Stimulated activated effector memory CD8-positive, alpha-beta T cell treated with anti-CD3 and anti-CD28 coated beads, Interleukin-12 subunit alpha, Interleukin-12 subunit beta, amount 100 ng/mL, for 72 hours (primary cell): ENCODE results near the gene IGF1.

Source experiments
- ATAC-seq: fragments of 150-1000 bp; cut with Tn5 transposase; 2 replicates; pipeline ENCODE4 v1.10.0; 2021
- DNase-seq, 2 donors: peaks; one replicate each; pipeline ENCODE4 v3.0.0; 2021 to 2022; ENCODE audit warnings: low spot score in 2 of 2
- H3K27ac Mint-ChIP-seq: one replicate; pipeline ENCODE4 v1.8.0; 2022; ENCODE audit warnings: mild to moderate bottlenecking, mixed read lengths
- H3K36me3 Mint-ChIP-seq: one replicate; pipeline ENCODE4 v1.8.0; 2022; ENCODE audit warnings: mild to moderate bottlenecking, mixed read lengths
- H3K4me1 Mint-ChIP-seq: one replicate; pipeline ENCODE4 v1.8.0; 2022; ENCODE audit warnings: mixed read lengths
- H3K4me3 Mint-ChIP-seq: one replicate; pipeline ENCODE4 v1.8.0; 2022; ENCODE audit warnings: mild to moderate bottlenecking, mixed read lengths
- H3K9me3 Mint-ChIP-seq: one replicate; pipeline ENCODE4 v1.8.0; 2022; ENCODE audit warnings: mixed read lengths

IGF1 gene

DNA sequence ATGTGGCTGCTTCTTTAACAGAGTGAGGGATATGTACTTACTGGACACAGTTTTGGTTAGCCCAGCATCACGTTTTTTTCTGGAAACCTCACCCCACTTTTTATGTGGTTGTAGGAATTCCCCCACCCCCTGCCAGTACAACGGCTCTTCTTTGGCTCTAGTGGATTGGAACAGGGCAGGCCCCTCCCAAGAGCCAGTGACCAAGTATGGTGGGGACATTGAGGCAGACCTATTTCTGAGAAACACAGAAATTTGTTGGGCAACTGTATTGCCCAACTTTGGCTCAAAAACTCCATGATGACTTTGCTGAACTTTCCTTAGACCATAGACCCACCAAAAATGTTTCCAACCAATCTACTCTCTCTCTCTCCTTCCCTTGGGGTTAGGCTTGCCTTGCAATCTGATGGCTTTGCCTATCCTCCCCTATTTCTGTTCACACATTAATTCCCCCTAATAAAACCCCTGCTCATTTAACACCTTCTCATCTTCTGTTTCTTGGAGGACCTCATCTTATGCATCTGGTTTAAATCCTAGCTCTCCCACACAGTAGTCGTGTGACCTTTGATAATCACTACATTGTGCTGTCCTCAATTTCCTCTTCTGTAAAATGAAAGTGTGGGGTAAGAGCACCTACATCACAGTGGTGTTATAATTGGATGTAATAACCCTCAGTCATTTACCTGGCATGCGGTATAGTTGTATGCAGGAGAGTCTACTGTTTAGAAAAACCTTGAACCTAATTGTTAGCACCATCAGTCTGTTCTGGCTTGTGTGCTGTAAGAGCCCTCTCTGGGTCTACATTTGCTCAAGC lies 71.7 kb downstream of the IGF1 start:
- no peak for ATAC-seq
- DNase-seq, result no peak
- Mint-ChIP-seq H3K36me3 (no peaks in the 10 kb centered on the region), H3K9me3 (peaks cover 3% of the 10 kb centered on the region), H3K4me1 (peaks cover 6% of the 10 kb centered on the region), H3K4me3 (no peak overlapping the region), H3K27ac (no peak overlapping the region)

DNA sequence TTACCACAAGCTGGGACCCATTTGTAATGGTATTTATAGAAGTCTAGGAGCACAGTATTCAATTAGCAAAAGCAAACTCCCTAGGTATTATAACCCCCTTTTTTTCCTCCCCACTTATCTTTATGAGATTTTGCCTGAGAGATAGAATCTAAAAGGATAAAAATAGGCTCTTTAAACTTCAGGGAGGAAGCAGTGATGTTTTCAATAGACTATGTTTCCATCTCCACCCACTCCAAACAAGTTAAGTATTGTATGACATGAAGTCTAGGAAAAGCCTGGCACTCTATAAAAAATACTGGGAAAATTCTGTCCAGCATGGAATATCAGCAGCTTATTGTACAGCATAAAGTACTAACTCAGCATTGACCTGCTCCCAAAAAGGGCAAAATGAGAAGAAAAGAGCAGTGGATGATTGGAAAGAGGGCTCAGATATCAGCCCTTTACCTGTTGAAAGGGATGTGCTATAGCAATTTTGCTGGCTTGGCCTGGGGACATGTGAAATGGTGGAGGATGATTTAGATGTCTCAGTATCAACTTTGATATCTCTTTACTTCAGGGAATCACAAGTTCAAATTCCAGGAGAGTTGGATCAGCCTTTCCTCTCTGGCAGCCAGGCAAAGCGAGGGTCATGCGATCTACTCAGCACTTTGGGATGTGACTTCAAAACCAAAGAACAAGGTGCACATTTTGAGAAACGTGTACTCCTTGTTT lies 72.4 kb downstream of the IGF1 start:
- no peaks in the 10 kb centered on the region for H3K36me3 Mint-ChIP-seq
- H3K9me3 Mint-ChIP-seq, result peaks cover 3% of the 10 kb centered on the region
- DNase-seq (no peak), ATAC-seq (no peak)
- peaks cover 6% of the 10 kb centered on the region for H3K4me1 Mint-ChIP-seq
- H3K4me3 Mint-ChIP-seq, result no peak overlapping the region
- H3K27ac Mint-ChIP-seq, result no peak overlapping the region

DNA sequence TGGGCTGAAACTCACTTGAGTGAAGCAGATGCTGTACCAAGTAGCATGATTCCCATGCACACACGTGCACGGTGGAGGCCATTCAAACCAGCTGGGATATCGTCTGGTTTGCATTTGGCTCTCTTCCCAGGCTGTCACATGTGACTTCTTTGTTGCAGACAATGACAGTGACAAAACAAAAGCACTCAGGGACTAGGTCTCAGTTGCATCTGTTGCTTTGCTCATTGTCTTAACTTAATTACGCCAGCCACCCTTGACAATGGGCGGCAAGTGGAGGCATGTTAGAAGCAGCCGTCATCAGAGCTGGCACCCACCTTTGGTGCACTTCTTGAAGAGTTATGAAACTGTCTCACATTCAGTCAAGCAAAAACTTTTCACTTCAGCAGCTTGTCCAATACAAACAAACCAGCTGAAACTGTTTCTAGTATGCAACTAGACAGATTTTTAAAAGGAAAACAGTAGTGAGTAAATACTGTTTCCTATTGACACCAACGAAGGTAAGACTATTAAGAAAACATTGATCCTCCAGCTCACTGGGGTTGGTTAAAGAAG lies 74.3 kb downstream of the IGF1 start:
- ATAC-seq (no peak), DNase-seq (no peak)
- H3K9me3 Mint-ChIP-seq, result peaks cover 3% of the 10 kb centered on the region
- H3K27ac Mint-ChIP-seq, result no peak overlapping the region
- no peak overlapping the region for H3K4me3 Mint-ChIP-seq
- no peaks in the 10 kb centered on the region for H3K36me3 Mint-ChIP-seq
- H3K4me1 Mint-ChIP-seq, result peaks cover 6% of the 10 kb centered on the region

DNA sequence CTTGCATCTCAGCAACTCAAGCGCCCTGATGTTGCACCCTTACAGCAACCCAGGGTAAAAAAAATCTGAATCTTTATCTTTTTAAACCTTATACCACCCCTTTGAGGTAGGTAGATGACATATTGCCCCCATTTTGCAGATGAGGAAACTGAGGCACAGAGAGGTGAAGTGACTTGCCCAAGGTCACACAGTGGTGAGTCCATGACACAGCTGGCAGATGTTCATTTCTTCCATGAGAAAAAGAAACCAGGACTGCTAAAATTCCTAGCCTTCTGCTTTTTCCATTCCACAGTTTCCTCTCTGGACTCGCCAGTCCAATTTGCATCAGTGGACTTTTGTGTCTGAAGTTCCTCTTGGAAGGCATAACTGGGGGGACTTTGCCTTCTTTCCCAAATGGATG lies 79.3 kb downstream of the IGF1 start:
- Mint-ChIP-seq H3K4me3 (no peak overlapping the region), H3K9me3 (no peaks in the 10 kb centered on the region), H3K4me1 (no peaks in the 10 kb centered on the region), H3K36me3 (no peaks in the 10 kb centered on the region), H3K27ac (no peak overlapping the region)
- ATAC-seq (no peak), DNase-seq (no peak)

DNA sequence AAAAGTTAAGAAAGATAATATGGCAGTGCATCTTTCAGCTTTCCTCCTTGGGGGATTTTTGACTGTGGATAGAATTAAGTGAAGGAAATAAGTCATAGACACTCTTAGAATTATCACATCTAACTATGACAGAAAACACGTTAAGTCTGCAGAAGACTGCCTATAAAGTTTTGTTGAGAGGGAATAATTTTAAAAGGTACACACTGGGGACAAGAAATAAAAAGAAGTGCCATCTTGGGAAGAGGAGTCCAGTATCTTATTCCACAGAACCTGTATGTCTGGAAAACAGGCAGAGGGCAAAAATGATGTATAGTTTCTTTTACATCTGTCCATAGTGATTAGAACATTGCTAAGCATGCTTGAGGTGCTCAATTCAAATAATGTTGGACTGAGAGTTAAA lies 80.7 kb downstream of the IGF1 start:
- Mint-ChIP-seq H3K4me3 (no peak overlapping the region), H3K9me3 (no peaks in the 10 kb centered on the region), H3K4me1 (no peaks in the 10 kb centered on the region), H3K36me3 (no peaks in the 10 kb centered on the region), H3K27ac (no peak overlapping the region)
- DNase-seq, result no peak
- ATAC-seq, result no peak

DNA sequence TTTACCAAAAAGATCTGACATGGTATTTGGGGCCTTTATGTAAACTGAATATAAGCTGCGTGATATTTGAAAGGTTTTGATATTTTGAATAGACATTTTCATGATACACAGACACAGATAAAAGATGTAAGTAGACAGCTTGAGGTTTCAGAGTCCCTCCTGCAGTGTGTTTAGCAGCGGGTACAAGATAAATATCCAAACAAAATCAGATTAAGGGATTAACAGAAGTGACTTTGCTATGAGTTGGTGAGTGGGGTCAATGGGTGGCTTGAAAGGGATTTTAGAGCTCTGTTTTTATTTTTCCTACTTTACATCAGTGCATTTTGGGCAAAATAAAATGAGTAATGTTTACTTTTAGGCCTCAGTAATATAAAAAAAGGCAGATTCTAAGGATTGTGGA lies 84.1 kb downstream of the IGF1 start:
- H3K27ac Mint-ChIP-seq, result no peak overlapping the region
- no peaks in the 10 kb centered on the region for H3K4me1 Mint-ChIP-seq
- ATAC-seq (no peak), DNase-seq (no peak)
- no peaks in the 10 kb centered on the region for H3K9me3 Mint-ChIP-seq
- H3K4me3 Mint-ChIP-seq, result no peak overlapping the region
- no peaks in the 10 kb centered on the region for H3K36me3 Mint-ChIP-seq

DNA sequence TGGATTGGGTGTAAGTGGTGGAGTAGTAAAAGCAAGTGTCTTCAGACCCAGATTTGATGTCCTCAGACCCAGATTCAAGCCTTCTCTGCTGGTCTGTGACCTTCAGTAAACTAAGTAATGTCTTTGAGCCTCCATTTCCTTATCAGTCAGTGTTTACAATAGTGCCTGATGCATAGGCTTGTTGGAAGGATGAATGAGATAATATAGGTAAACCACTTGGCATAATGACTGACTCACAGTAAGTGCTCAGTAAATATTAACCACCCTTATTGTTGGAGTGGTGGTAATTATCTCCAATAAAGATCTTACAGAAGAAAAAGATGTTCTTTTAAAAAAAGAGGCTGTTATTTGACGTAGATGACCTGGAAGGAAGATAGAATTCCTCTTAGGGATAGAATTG lies 86.2 kb downstream of the IGF1 start:
- H3K27ac Mint-ChIP-seq, result no peak overlapping the region
- no peaks in the 10 kb centered on the region for H3K36me3 Mint-ChIP-seq
- H3K4me1 Mint-ChIP-seq, result no peaks in the 10 kb centered on the region
- no peak for ATAC-seq
- no peak overlapping the region for H3K4me3 Mint-ChIP-seq
- DNase-seq, result no peak
- no peaks in the 10 kb centered on the region for H3K9me3 Mint-ChIP-seq

DNA sequence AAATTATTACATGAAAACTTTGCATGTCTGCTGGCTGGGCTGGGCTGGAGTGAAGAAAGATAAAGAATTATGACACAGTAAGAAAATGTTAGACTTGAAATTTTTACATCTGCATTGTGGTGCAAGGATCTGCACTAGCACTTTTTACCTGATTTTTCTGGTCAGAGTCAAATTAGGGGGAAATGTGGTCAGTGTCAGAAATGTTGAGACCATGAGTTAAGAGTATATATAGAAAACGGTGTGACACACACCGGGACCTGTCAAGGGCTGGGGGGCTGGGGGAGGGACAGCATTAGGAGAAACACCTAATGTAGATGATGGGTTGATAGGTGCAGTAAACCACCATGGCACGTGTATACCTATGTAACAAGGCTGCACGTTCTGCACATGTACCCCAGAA lies 90.3 kb downstream of the IGF1 start:
- H3K9me3 Mint-ChIP-seq, result no peaks in the 10 kb centered on the region
- no peak overlapping the region for H3K4me3 Mint-ChIP-seq
- no peak overlapping the region for H3K27ac Mint-ChIP-seq
- H3K4me1 Mint-ChIP-seq, result no peaks in the 10 kb centered on the region
- ATAC-seq (no peak), DNase-seq (no peak)
- no peaks in the 10 kb centered on the region for H3K36me3 Mint-ChIP-seq

DNA sequence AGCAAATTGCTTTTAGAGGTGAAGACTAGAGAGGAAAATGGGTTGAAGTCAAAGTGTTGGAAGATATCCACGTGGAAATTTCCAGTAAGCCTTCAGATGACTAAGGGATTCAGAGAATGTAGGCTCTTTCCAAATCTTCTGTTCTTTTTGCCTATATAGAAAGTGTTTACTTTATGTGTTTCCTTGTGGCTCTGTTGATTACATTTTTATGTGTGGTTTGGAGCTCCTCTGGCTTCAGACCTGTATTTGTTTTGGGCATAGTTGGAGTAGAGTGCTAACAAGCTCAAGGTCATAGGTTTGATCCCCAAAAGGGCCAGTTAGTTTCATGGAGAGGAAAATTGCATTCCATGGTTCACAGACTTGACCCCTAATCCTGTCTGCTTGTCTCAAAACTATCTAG lies 91.9 kb downstream of the IGF1 start:
- H3K4me1 Mint-ChIP-seq, result no peaks in the 10 kb centered on the region
- no peak for ATAC-seq
- DNase-seq, result no peak

DNA sequence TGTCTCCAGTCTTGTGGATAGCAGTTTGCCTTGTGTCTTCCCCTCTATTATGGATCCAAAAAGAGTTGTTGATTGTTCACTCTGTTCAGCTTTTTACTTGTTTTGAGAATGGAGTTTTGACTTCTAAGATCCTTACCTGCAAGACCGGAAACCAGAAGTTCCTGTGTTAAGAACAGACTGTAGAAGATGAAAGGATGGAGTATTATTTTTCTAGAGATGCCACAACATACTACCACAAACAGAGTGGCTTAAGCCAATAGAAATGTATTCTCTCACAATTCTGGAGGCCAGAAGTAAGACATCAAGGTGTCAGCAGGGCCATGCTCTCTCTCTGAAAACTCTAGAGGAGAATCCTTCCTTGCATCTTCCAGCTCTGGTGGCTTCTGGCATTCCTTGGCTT lies 95.0 kb downstream of the IGF1 start:
- no peak for ATAC-seq
- H3K4me3 Mint-ChIP-seq, result no peak overlapping the region

More for the DNA sequence above, 91.9 kb downstream of the IGF1 start:
- Mint-ChIP-seq H3K9me3 (peaks cover 8% of the 10 kb centered on the region), H3K36me3 (no peaks in the 10 kb centered on the region), H3K27ac (no peak overlapping the region), H3K4me3 (no peak overlapping the region)

DNA sequence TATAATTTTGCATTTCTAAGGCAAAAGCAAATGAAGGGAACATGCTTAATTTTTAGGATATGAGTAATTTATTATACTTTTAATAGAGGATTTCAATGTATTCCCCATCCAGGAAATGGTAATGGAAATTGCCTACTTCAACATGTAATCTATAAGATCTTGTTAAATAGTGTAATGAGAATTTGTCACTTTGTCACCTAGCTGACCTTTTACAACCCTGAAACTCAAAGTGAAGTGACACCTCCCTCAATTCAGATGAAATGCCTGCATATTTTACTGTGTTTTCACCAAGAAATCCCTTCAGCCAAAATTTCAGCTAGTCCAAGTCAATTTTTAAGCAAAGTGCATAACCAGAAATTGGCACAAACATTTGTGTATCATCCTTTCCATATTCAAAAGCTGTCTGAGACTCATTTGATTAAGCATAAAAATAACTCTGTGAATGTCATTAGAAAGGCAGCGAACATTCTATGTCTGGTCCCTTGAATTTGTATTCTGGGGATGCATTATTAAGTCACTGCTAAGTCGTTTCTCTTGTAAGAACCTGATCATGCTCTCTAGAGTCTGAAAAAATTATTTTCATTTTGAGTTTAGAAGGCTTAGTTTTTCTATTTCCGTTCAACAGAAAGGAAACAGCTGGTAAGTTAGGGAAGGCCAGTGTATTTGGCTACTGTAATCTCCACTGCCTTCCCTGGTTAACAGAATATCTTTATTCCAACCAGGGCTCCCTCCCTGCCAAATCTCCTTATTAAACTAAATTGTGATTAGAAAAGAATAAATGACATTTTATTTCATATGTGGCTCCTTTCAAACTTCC lies 100.8 kb downstream of the IGF1 start:
- H3K4me1 Mint-ChIP-seq, result no peaks in the 10 kb centered on the region
- H3K27ac Mint-ChIP-seq, result no peak overlapping the region
- no peak overlapping the region for H3K4me3 Mint-ChIP-seq
- DNase-seq (no peak), ATAC-seq (no peak)
- peaks cover 10% of the 10 kb centered on the region for H3K9me3 Mint-ChIP-seq
- H3K36me3 Mint-ChIP-seq, result no peaks in the 10 kb centered on the region

More for the DNA sequence above, 95.0 kb downstream of the IGF1 start:
- no peak overlapping the region for H3K27ac Mint-ChIP-seq
- peaks cover 12% of the 10 kb centered on the region for H3K9me3 Mint-ChIP-seq
- DNase-seq, result no peak
- no peaks in the 10 kb centered on the region for H3K4me1 Mint-ChIP-seq
- H3K36me3 Mint-ChIP-seq, result no peaks in the 10 kb centered on the region

DNA sequence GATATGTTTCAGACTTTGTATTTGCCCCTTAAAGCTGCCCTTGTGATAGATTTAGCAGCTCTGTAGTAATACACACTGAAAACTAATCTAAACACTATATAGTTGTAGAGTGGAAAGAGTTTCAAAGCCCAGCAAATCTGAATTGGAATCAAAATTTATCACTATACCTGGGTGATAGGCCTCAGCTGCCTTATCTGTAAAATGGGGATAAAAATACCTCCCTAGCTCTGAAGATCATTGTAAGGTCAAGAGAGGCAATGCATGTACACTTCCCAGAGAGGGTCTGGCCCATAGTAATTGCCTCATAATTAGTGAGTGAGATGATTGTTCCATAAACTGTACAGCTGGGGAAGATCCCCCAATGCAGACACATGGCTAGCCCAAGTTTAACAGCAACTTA lies 103.6 kb downstream of the IGF1 start:
- Mint-ChIP-seq H3K4me3 (no peak overlapping the region), H3K27ac (no peak overlapping the region), H3K36me3 (no peaks in the 10 kb centered on the region), H3K9me3 (peaks cover 4% of the 10 kb centered on the region), H3K4me1 (no peaks in the 10 kb centered on the region)
- no peak for ATAC-seq
- DNase-seq, result no peak

DNA sequence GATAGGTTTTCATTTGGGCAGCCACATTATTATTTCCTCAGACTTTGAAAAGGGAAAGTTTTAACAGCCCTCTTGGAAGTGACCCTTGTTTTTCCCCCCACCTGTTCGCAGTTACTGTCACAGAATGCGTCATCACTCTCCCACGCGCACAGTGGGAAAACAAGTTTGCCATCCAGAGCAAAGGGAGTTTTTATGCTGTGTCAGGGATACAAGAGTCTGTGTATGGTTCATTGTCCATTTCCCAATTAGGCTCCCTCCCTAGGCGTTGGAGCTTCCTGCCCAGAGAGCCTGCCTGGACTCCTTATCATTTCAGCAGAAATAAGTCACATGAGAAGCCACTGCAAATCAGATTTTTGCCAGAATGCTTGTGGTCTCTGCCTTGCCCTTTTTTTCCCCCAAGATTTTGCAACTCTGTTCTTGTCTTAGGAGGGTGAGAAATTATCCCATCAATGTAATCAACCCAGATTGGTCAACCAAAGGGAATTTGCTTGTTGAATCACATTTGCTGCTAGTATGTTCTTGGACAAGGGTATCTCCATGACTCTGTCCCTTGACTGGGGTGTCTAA lies 104.1 kb downstream of the IGF1 start:
- ATAC-seq, result no peak
- DNase-seq, result no peak
- H3K4me3 Mint-ChIP-seq, result no peak overlapping the region
- no peaks in the 10 kb centered on the region for H3K9me3 Mint-ChIP-seq
- no peak overlapping the region for H3K27ac Mint-ChIP-seq
- H3K4me1 Mint-ChIP-seq, result no peaks in the 10 kb centered on the region
- H3K36me3 Mint-ChIP-seq, result no peaks in the 10 kb centered on the region

DNA sequence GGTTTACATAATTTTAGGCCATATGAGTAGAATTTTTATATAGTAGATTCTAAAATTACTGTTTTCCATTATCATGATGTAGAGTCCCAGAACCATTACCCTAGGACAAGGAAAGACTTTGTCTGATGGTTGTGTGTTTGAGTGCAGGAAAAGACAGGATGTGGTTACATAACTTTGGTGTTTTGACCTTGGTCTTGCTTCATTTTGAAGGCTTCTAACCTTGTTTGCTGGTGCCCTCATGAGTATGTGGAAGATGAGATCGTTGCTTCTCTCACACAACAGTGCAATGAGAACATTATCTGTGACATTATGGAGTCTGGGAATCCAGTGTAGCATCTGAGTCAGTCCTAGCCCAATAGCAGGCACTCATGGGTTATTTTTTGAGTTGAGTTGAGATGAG lies 106.2 kb downstream of the IGF1 start:
- no peaks in the 10 kb centered on the region for H3K4me1 Mint-ChIP-seq
- H3K36me3 Mint-ChIP-seq, result no peaks in the 10 kb centered on the region
- ATAC-seq, result no peak
- H3K9me3 Mint-ChIP-seq, result no peaks in the 10 kb centered on the region
- DNase-seq, result no peak
- H3K27ac Mint-ChIP-seq, result no peak overlapping the region
- H3K4me3 Mint-ChIP-seq, result no peak overlapping the region

DNA sequence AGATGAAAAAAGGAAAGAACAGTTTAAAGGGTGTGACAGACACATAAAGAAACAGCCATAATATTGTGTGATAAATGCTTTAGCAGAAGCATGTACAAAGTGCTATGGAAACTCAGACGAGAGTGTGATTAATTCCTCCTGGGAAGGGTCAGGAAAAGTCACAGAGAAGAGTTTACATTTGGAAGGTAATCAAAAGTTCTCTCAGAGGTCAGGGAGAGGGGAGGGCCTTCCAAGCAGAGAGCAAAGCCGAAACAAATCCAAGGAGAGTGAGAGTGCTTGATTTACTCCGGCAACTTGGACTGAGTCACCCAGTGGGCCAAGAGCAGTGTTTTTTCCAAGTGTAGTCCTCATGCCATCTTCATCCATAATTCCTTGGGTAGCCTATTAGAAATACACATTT lies 108.3 kb downstream of the IGF1 start:
- ATAC-seq (no peak), DNase-seq (no peak)
- H3K9me3 Mint-ChIP-seq, result no peaks in the 10 kb centered on the region
- H3K4me1 Mint-ChIP-seq, result no peaks in the 10 kb centered on the region
- H3K27ac Mint-ChIP-seq, result no peak overlapping the region
- no peaks in the 10 kb centered on the region for H3K36me3 Mint-ChIP-seq
- no peak overlapping the region for H3K4me3 Mint-ChIP-seq
